SK-N-SH treated with all-trans-retinoic acid at 6 μM for 48 hours (cell line): ENCODE measurements around the gene RGS12.

Experiments used
- ARNTL ChIP-seq: fragments of 450-650 bp; formaldehyde crosslinking; IDR thresholded peaks from 2 replicates; pipeline ENCODE4 v1.5.0; 2020; ENCODE audit warnings: low read depth, mild to moderate bottlenecking, moderate library complexity, borderline replicate concordance
- BACH2 ChIP-seq: fragments of 250-450 bp; sonication (Bioruptor Pico); IDR thresholded peaks from 2 replicates; pipeline ENCODE4 v1.9.0; 2021; ENCODE audit warnings: mild to moderate bottlenecking, borderline replicate concordance
- ESRRG ChIP-seq: fragments of 250-450 bp; sonication (Bioruptor Pico); IDR thresholded peaks from 2 replicates; pipeline ENCODE4 v1.6.1; 2021; ENCODE audit warnings: mild to moderate bottlenecking
- PATZ1 ChIP-seq: fragments of 250-450 bp; sonication (Bioruptor Pico); IDR thresholded peaks from 2 replicates; pipeline ENCODE4 v1.8.0; 2020; ENCODE audit warnings: mild to moderate bottlenecking, moderate library complexity, borderline replicate concordance
- ZNF565 ChIP-seq: fragments of 450-650 bp; formaldehyde crosslinking; conservative IDR thresholded peaks from 2 replicates; pipeline ENCODE4 v1.5.0; 2020; ENCODE audit warnings: low read depth, mild to moderate bottlenecking, moderate library complexity
- TF ChIP-seq, protein P1 (sequence below): fragments of 250-450 bp; sonication (Bioruptor Pico); IDR thresholded peaks from 2 replicates; pipeline ENCODE4 v1.5.1; 2020; ENCODE audit warnings: low read depth, mild to moderate bottlenecking, moderate library complexity

DNA sequence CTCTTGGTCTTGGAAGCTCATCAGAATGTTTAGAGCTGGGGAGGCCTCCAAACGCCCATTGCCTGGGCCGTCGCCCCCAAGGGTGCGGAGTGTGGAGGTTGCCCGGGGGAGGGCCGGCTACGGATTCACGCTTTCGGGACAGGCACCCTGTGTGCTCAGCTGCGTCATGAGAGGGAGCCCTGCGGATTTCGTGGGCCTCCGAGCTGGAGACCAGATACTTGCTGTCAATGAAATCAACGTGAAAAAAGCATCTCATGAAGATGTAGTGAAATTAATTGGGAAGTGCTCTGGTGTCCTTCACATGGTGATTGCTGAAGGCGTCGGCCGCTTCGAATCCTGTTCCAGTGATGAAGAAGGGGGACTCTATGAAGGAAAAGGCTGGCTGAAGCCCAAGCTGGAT is 23.3 kb downstream of the RGS12 start:
- TF ChIP-seq, protein P1, sequence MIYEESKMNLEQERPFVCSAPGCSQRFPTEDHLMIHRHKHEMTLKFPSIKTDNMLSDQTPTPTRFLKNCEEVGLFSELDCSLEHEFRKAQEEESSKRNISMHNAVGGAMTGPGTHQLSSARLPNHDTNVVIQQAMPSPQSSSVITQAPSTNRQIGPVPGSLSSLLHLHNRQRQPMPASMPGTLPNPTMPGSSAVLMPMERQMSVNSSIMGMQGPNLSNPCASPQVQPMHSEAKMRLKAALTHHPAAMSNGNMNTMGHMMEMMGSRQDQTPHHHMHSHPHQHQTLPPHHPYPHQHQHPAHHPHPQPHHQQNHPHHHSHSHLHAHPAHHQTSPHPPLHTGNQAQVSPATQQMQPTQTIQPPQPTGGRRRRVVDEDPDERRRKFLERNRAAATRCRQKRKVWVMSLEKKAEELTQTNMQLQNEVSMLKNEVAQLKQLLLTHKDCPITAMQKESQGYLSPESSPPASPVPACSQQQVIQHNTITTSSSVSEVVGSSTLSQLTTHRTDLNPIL (CRISPR knock-in tag), result no peak
- TF ChIP-seq ARNTL (no peak), ZNF565 (CRISPR knock-in tag) (no peak), BACH2 (CRISPR knock-in tag) (no peak), ESRRG (no peak), PATZ1 (no peak)
